GM12891 (cell line): ENCODE results near the gene EFNA4.

ENCODE experiments used
- POLR2A ChIP-seq: IDR thresholded peaks from 2 replicates; pipeline ENCODE4 v1.6.1; 2011; ENCODE audit warnings: low read depth, low read length, control low read depth
- POLR2AphosphoS5 ChIP-seq: IDR thresholded peaks from 2 replicates; pipeline ENCODE4 v1.6.1; 2011; ENCODE audit warnings: low read depth, low read length, control low read depth
- TAF1 ChIP-seq: IDR thresholded peaks from 2 replicates; pipeline ENCODE4 v1.6.1; 2011; ENCODE audit warnings: low read depth, low read length, control low read depth

DNA sequence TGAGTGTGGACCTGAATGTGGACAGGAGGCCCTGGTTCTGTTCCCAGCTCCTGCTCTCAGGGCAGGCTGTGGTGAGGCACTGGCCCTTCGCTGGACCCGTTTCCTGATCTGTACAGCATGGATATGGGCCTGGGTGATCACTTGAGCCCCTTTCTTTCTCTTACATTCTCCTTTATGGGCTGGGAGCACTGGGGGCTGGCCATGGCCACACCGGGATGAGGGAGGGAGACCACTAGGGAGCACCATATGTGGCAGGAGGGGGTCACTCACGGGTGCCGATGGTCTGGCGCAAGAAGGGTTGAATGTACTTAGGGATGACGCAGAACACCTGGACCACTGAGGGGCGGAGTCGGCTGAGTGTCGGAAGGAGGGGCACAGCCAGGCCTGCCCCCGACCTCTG, 32.6 kb upstream of the EFNA4 start:
- no peak for TF ChIP-seq POLR2A
- TF ChIP-seq POLR2AphosphoS5 = no peak
- no peak for TF ChIP-seq TAF1
